OCI-LY3 (cell line): ENCODE measurements around the gene SERGEF.

Experiments
- EZH2phosphoT487 ChIP-seq: fragments of 200-600 bp; shearing (Covaris generic); IDR thresholded peaks from 2 replicates; pipeline ENCODE4 v1.6.1; 2018; ENCODE audit warnings: antibody characterized with exemption, mixed run types, low read depth
- TF ChIP-seq, protein P1 (sequence below): fragments of 200-600, 300-600 bp; sonication (generic); IDR thresholded peaks from 2 replicates; pipeline ENCODE4 v1.5.1; 2014; ENCODE audit warnings: antibody characterized with exemption, low read length, low read depth

DNA sequence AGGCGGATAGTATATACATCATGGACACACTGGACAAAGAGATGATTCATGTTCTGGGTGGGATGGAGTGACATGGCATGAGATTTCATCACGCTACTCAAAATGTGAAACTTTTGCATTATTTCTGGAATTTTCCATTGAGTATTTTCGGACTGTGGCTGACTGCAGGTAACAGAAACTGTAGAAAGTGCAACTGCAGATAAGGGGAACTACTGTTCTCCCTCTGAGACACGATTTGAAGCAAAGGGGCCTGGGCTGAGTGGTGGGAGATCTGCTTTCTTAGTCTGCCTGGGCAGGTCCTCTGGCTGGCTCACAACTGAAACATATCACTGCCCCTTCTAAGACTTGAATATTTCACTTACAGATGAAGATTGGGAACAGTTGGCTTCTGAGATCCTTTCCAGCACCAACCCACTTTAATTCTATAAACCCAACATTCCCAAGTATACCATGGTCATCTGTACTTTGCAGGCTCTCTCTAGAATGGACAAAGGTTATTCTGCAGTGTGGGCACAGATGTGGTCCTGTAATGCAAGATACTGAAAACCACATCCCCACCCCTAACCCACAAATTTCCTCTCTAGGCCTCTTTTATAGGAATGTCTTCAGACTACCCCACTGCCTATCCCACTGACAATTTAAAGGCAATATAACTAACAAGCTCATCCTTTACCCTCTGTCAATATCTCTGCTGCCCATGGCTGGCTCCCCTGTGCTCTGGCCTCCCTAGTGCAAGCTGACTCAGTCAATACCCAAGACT is 157.1 kb downstream of the SERGEF start:
- TF ChIP-seq, protein P1, sequence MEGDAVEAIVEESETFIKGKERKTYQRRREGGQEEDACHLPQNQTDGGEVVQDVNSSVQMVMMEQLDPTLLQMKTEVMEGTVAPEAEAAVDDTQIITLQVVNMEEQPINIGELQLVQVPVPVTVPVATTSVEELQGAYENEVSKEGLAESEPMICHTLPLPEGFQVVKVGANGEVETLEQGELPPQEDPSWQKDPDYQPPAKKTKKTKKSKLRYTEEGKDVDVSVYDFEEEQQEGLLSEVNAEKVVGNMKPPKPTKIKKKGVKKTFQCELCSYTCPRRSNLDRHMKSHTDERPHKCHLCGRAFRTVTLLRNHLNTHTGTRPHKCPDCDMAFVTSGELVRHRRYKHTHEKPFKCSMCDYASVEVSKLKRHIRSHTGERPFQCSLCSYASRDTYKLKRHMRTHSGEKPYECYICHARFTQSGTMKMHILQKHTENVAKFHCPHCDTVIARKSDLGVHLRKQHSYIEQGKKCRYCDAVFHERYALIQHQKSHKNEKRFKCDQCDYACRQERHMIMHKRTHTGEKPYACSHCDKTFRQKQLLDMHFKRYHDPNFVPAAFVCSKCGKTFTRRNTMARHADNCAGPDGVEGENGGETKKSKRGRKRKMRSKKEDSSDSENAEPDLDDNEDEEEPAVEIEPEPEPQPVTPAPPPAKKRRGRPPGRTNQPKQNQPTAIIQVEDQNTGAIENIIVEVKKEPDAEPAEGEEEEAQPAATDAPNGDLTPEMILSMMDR, result no peak
- TF ChIP-seq EZH2phosphoT487, result no peak
